HEK293 (cell line): ENCODE data around the gene CNN2.

Source experiments
- CTCF ChIA-PET: fragments of 350-600 bp; formaldehyde crosslinking; extraction: SDS; loops from one replicate; lab custom pipeline; 2021; ENCODE audit warnings: antibody characterized with exemption; lab: Yijun Ruan, JAX
- POLR2A ChIA-PET: fragments of 300-600 bp; formaldehyde crosslinking; extraction: SDS; loops from one replicate; lab custom pipeline; 2020; ENCODE audit warnings: antibody characterized with exemption, inconsistent platforms; lab: Yijun Ruan, JAX
- H3K27ac ChIP-seq: fragments of 200-500 bp; sonication (Bioruptor generic); 2 replicates; pipeline ENCODE4 v1.5.1; 2014; ENCODE audit warnings: low read depth, low read length, control low read depth, inconsistent platforms; ENCODE audit errors: extremely low read depth
- H3K36me3 ChIP-seq, 2 experiments: fragments of 200-500 bp in 1 of 2; sonication (Bioruptor generic) in 1 of 2; 1 replicate in 1 of 2; 2 replicates in 1 of 2; pipeline ENCODE4 v1.5.1; 2014 to 2017; ENCODE audit warnings: inconsistent platforms in 2 of 2, low read length in 2 of 2; ENCODE audit not compliant: control insufficient read depth in 2 of 2, insufficient read depth in 1 of 2
- H3K4me1 ChIP-seq: fragments of 200-500 bp; sonication (Bioruptor generic); 2 replicates; pipeline ENCODE4 v1.5.1; 2014; ENCODE audit warnings: mild to moderate bottlenecking, low read length, inconsistent platforms; ENCODE audit not compliant: control insufficient read depth, insufficient read depth
- H3K4me3 ChIP-seq: 2 replicates; pipeline ENCODE4 v1.5.1; 2011; ENCODE audit warnings: low read depth, mild to moderate bottlenecking, control low read depth, low read length, moderate library complexity
- H3K9me3 ChIP-seq: fragments of 200-500 bp; sonication (Bioruptor generic); 2 replicates; pipeline ENCODE4 v1.5.1; 2014; ENCODE audit warnings: low read depth, low read length, inconsistent platforms; ENCODE audit not compliant: control insufficient read depth, insufficient read depth
- BCL11A ChIP-seq: fragments of 450-650 bp; formaldehyde crosslinking; IDR thresholded peaks from 2 replicates; pipeline ENCODE4 v1.5.1; 2016; ENCODE audit warnings: low read depth, missing biosample characterization, missing genetic modification characterization
- BCL11B ChIP-seq: fragments of 450-650 bp; formaldehyde crosslinking; IDR thresholded peaks from 2 replicates; pipeline ENCODE4 v1.5.1; 2016; ENCODE audit warnings: low read depth, missing biosample characterization, missing genetic modification characterization
- GFI1B ChIP-seq: fragments of 450-650 bp; formaldehyde crosslinking; IDR thresholded peaks from 2 replicates; pipeline ENCODE4 v1.5.1; 2016; ENCODE audit warnings: missing biosample characterization, missing genetic modification characterization
- GLIS1 ChIP-seq: fragments of 450-650 bp; formaldehyde crosslinking; IDR thresholded peaks from 2 replicates; pipeline ENCODE4 v1.5.1; 2016; ENCODE audit warnings: missing biosample characterization, missing genetic modification characterization
- GLIS2 ChIP-seq: fragments of 450-650 bp; formaldehyde crosslinking; IDR thresholded peaks from 2 replicates; pipeline ENCODE4 v1.5.1; 2016; ENCODE audit warnings: missing biosample characterization, missing genetic modification characterization
- HIC1 ChIP-seq: fragments of 450-650 bp; formaldehyde crosslinking; IDR thresholded peaks from 2 replicates; pipeline ENCODE4 v1.5.1; 2016; ENCODE audit warnings: missing biosample characterization, missing genetic modification characterization
- KLF7 ChIP-seq: fragments of 450-650 bp; formaldehyde crosslinking; IDR thresholded peaks from 2 replicates; pipeline ENCODE4 v1.5.1; 2016; ENCODE audit warnings: missing biosample characterization, missing genetic modification characterization, borderline replicate concordance
- ZNF10 ChIP-seq: fragments of 450-650 bp; formaldehyde crosslinking; IDR thresholded peaks from 2 replicates; pipeline ENCODE4 v1.5.1; 2017; ENCODE audit warnings: missing biosample characterization, missing genetic modification characterization
- ZNF140 ChIP-seq: fragments of 450-650 bp; formaldehyde crosslinking; IDR thresholded peaks from 2 replicates; pipeline ENCODE4 v1.5.1; 2016; ENCODE audit warnings: missing biosample characterization, missing genetic modification characterization
- ZNF202 ChIP-seq: fragments of 450-650 bp; formaldehyde crosslinking; IDR thresholded peaks from 2 replicates; pipeline ENCODE4 v1.5.1; 2016; ENCODE audit warnings: missing biosample characterization, missing genetic modification characterization, borderline replicate concordance
- ZNF211 ChIP-seq: fragments of 450-650 bp; formaldehyde crosslinking; IDR thresholded peaks from 2 replicates; pipeline ENCODE4 v1.5.1; 2016; ENCODE audit warnings: low read depth, missing biosample characterization, missing genetic modification characterization
- ZNF248 ChIP-seq: fragments of 450-650 bp; formaldehyde crosslinking; IDR thresholded peaks from 2 replicates; pipeline ENCODE4 v1.5.1; 2017; ENCODE audit warnings: missing biosample characterization, missing genetic modification characterization
- ZNF521 ChIP-seq: fragments of 450-650 bp; formaldehyde crosslinking; IDR thresholded peaks from 2 replicates; pipeline ENCODE4 v1.5.1; 2017; ENCODE audit warnings: missing biosample characterization, mild to moderate bottlenecking, missing genetic modification characterization
- ZNF561 ChIP-seq: fragments of 450-650 bp; IDR thresholded peaks from 2 replicates; pipeline ENCODE4 v1.5.1; 2018; ENCODE audit warnings: missing biosample characterization, missing genetic modification characterization, borderline replicate concordance
- ZNF600 ChIP-seq: fragments of 450-650 bp; formaldehyde crosslinking; IDR thresholded peaks from 2 replicates; pipeline ENCODE4 v1.5.1; 2016; ENCODE audit warnings: missing biosample characterization, missing genetic modification characterization
- ZNF621 ChIP-seq: fragments of 450-650 bp; formaldehyde crosslinking; IDR thresholded peaks from 2 replicates; pipeline ENCODE4 v1.5.1; 2017; ENCODE audit warnings: missing biosample characterization, missing genetic modification characterization
- ZNF704 ChIP-seq: fragments of 450-650 bp; formaldehyde crosslinking; IDR thresholded peaks from 2 replicates; pipeline ENCODE4 v1.5.1; 2016; ENCODE audit warnings: missing biosample characterization, missing genetic modification characterization
- TF ChIP-seq, protein P1 (sequence below): fragments of 450-650 bp; formaldehyde crosslinking; IDR thresholded peaks from 2 replicates; pipeline ENCODE4 v1.5.1; 2016; ENCODE audit warnings: missing biosample characterization, missing genetic modification characterization
- TF ChIP-seq, protein P2 (sequence below): fragments of 450-650 bp; formaldehyde crosslinking; conservative IDR thresholded peaks from 2 replicates; pipeline ENCODE4 v1.5.1; 2016; ENCODE audit warnings: low read depth, missing biosample characterization, missing genetic modification characterization
- TF ChIP-seq, protein P3 (sequence below): fragments of 450-650 bp; formaldehyde crosslinking; IDR thresholded peaks from 2 replicates; pipeline ENCODE4 v1.5.1; 2016; ENCODE audit warnings: missing biosample characterization, missing genetic modification characterization

The CNN2 gene

DNA sequence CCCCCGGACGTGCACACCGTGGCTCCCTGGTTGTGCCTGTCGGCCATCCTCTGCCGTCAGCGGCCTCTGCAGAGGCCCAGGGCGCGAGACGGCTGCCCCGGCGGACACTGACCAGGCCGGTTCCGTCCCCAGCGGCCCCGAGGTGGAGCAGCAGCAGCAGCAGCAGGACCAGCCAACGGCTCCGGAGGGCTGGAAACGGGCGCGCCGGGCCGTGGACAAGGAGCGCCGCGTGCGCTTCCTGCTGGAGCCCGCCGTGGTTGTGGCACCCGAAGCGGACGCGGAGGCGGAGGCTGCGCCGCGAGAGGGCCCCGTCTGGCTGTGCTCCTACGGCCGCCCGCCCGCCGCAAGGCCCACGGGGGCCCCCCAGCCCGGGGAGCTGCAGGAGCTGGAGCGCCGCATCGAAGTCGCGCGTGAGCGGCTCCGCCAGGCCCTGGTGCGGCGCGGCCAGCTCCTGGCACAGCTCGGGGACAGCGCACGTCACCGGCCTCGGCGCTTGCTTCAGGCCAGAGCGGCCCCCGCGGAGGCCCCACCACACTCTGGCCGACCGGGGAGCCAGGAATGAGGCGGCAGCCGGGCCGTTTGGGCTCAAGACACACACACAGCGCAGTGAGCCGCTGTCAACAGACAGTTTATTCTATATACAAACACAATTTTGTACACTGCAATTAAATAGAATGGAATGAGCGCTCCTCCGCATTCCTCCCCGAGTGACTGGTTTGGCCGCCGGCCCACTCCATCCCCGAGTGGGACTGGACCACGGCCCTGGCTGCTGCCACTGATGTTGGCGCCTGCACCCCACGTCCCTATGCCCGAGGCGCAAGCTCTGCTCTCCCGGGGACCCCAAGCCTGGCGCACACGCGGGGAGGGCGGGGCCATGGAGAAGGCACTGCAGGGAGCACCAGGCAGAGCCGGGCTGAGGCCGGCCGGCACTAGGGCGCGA lies 17.1 kb upstream of the CNN2 start (continued):
- TF ChIP-seq ZNF704 (tag by site-specific recombination) (no peak), ZNF621 (tag by site-specific recombination) (no peak), ZNF140 (tag by site-specific recombination) (no peak), ZNF521 (tag by site-specific recombination) (no peak), HIC1 (tag by site-specific recombination) (peak; percentile 65; the same call in 1 of the 2 replicates), KLF7 (tag by site-specific recombination) (no peak), ZNF10 (tag by site-specific recombination) (peak; percentile 59; the same call in 1 of the 2 replicates), GFI1B (no peak)
- TF ChIP-seq, protein P1, sequence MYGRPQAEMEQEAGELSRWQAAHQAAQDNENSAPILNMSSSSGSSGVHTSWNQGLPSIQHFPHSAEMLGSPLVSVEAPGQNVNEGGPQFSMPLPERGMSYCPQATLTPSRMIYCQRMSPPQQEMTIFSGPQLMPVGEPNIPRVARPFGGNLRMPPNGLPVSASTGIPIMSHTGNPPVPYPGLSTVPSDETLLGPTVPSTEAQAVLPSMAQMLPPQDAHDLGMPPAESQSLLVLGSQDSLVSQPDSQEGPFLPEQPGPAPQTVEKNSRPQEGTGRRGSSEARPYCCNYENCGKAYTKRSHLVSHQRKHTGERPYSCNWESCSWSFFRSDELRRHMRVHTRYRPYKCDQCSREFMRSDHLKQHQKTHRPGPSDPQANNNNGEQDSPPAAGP (tag by site-specific recombination), result no peak
- TF ChIP-seq, protein P2, sequence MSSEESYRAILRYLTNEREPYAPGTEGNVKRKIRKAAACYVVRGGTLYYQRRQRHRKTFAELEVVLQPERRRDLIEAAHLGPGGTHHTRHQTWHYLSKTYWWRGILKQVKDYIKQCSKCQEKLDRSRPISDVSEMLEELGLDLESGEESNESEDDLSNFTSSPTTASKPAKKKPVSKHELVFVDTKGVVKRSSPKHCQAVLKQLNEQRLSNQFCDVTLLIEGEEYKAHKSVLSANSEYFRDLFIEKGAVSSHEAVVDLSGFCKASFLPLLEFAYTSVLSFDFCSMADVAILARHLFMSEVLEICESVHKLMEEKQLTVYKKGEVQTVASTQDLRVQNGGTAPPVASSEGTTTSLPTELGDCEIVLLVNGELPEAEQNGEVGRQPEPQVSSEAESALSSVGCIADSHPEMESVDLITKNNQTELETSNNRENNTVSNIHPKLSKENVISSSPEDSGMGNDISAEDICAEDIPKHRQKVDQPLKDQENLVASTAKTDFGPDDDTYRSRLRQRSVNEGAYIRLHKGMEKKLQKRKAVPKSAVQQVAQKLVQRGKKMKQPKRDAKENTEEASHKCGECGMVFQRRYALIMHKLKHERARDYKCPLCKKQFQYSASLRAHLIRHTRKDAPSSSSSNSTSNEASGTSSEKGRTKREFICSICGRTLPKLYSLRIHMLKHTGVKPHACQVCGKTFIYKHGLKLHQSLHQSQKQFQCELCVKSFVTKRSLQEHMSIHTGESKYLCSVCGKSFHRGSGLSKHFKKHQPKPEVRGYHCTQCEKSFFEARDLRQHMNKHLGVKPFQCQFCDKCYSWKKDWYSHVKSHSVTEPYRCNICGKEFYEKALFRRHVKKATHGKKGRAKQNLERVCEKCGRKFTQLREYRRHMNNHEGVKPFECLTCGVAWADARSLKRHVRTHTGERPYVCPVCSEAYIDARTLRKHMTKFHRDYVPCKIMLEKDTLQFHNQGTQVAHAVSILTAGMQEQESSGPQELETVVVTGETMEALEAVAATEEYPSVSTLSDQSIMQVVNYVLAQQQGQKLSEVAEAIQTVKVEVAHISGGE (tag by site-specific recombination), result no peak; the same call in 1 of the 2 replicates
- TF ChIP-seq, protein P3, sequence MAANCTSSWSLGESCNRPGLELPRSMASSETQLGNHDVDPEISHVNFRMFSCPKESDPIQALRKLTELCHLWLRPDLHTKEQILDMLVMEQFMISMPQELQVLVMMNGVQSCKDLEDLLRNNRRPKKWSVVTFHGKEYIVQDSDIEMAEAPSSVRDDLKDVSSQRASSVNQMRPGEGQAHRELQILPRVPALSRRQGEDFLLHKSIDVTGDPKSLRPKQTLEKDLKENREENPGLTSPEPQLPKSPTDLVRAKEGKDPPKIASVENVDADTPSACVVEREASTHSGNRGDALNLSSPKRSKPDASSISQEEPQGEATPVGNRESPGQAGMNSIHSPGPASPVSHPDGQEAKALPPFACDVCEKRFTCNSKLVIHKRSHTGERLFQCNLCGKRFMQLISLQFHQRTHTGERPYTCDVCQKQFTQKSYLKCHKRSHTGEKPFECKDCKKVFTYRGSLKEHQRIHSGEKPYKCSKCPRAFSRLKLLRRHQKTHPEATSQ, result no peak

DNA sequence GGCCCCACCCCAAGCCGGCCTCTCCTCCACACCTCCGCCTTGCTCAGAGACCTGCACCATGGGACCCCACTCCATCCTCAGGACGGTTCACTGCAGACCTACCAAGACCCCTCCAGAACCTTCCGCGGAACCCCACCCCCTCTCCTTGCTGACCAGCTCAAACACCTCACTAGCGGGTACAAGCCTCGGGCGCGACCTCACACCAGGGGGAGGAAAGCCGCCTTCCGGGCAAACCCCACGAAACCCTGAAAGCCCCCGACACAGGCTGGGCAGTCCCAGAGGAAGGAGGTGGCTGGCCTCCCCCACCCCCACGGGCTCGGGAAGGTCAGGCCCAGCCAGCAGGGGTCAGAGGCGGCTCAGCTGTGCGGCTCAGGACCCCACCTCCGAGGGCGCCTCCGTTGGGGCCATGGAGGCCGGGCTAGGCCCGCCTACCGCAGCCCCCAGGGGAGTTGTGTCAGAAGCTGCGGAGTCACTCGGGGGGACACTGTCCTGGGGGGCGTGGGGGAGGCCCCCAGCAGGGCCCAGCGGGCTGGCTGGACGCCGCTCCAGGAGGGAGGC lies 16.3 kb upstream of the CNN2 start:
- H3K4me1 ChIP-seq, result no peaks in the 10 kb centered on the region
- peaks cover 0 to 51% of the 10 kb centered on the region in 2 experiments; a peak in 1 of 3 replicates for H3K36me3 ChIP-seq
- TF ChIP-seq BCL11B (tag by site-specific recombination) (peak; percentile 76; the same call in 1 of the 2 replicates), GLIS1 (tag by site-specific recombination) (peak; percentile 81), ZNF561 (no peak), ZNF211 (tag by site-specific recombination) (no peak), ZNF248 (no peak), ZNF202 (tag by site-specific recombination) (0 out of 2 replicates have a peak, but pooled peaks have one; percentile 76), GLIS2 (tag by site-specific recombination) (peak; percentile 72), BCL11A (tag by site-specific recombination) (0 out of 2 replicates have a peak, but pooled peaks have one; percentile 32), ZNF600 (tag by site-specific recombination) (0 out of 2 replicates have a peak, but pooled peaks have one; percentile 4)
- no peak overlapping the region for H3K27ac ChIP-seq
- H3K9me3 ChIP-seq, result no peaks in the 10 kb centered on the region
- POLR2A ChIA-PET, result interaction anchor here (1.6 kb wide), 1 partner anchor 29 kb away, joined by 4 read pairs; the partner anchor contains the start of gene ABCA7
- H3K4me3 ChIP-seq, result no peak overlapping the region
- CTCF ChIA-PET, result no interaction called here
